Colonic mucosa (tissue), 4 donors: Measurements from ENCODE around the gene IL1RAP. TPM values are rescaled to one million over a fixed set of nuclear protein-coding genes. Genes with fewer than 3 reads are reported as not detected.

Source experiments
- DNase-seq: peaks from one replicate; pipeline ENCODE4 v3.0.0-alpha.2; 2020
- H3K27ac ChIP-seq: fragments of 200-600 bp; one replicate; pipeline ENCODE4 v1.8.0; 2021
- H3K27me3 ChIP-seq: fragments of 200-600 bp; one replicate; pipeline ENCODE4 v1.8.0; 2021
- H3K36me3 ChIP-seq: fragments of 200-600 bp; one replicate; pipeline ENCODE4 v1.8.0; 2021
- H3K4me1 ChIP-seq: fragments of 200-600 bp; one replicate; pipeline ENCODE4 v1.8.0; 2021; ENCODE audit warnings: mild to moderate bottlenecking
- H3K4me3 ChIP-seq: fragments of 200-600 bp; one replicate; pipeline ENCODE4 v1.8.0; 2021
- H3K9ac ChIP-seq, 2 donors: one replicate each; pipeline ENCODE4 v1.7.0; 2013; ENCODE audit warnings: control low read depth in 2 of 2, low read depth in 2 of 2, low read length in 2 of 2
- H3K9me3 ChIP-seq: fragments of 200-600 bp; one replicate; pipeline ENCODE4 v1.8.0; 2021
- CTCF ChIP-seq: fragments of 200-600 bp; IDR thresholded peaks from one replicate; pipeline ENCODE4 v1.8.0; 2022; ENCODE audit warnings: antibody characterized with exemption, mild to moderate bottlenecking
- intact Hi-C: fragments of 100-400 bp; cut with DNase I; formaldehyde crosslinking; loops from one replicate; pipeline ENCODE4 v1.14.1; 2022
- total RNA-seq, 2 donors: library from RNA; stranded (reverse); fragmentation: NEBNext Ultra II Directional in 1 of 2; extraction: Animal tissue kit (Norgen Biotek cat#: 25700) in 1 of 2; gene quantifications; one replicate each; pipeline ENCODE4 v1.2.1, GENCODE V29; 2021
- donor health status: healthy.
- donor health status: DM: no; HTN: no; CAD: no.
- donor health status: DM: no; HTN: no; CAD: no.

IL1RAP gene
- total RNA-seq, 2 donors from 2014 or later = 3.9 to 5.0 TPM

- intact Hi-C loops = no loop called here
- no peak for TF ChIP-seq CTCF
- H3K36me3 ChIP-seq = no peaks in the 10 kb centered on the region
- no peaks in the 10 kb centered on the region for H3K27me3 ChIP-seq
- DNase-seq = no peak
- no peaks in the 10 kb centered on the region for H3K9me3 ChIP-seq
- H3K4me3 ChIP-seq = no peak overlapping the region
- no peak overlapping the region for H3K9ac ChIP-seq
- H3K4me1 ChIP-seq = no peaks in the 10 kb centered on the region
- H3K27ac ChIP-seq = no peak overlapping the region
Measured at GRCh38 chr3:190615060-190615384, 101.1 kb downstream of the IL1RAP start.

GRCh38 chr3:190615607-190616006 lies 101.7 kb downstream of the IL1RAP start:
- Histone ChIP-seq H3K27ac (no peak overlapping the region), H3K27me3 (no peaks in the 10 kb centered on the region), H3K9ac (no peak overlapping the region), H3K36me3 (no peaks in the 10 kb centered on the region), H3K4me3 (no peak overlapping the region), H3K4me1 (no peaks in the 10 kb centered on the region), H3K9me3 (no peaks in the 10 kb centered on the region)
- intact Hi-C loops = no loop called here
- no peak for TF ChIP-seq CTCF
- no peak for DNase-seq

GRCh38 chr3:190616637-190617036 lies 102.8 kb downstream of the IL1RAP start:
- no peaks in the 10 kb centered on the region for H3K36me3 ChIP-seq
- DNase-seq = no peak
- no peak for TF ChIP-seq CTCF
- no peak overlapping the region for H3K27ac ChIP-seq
- H3K27me3 ChIP-seq = no peaks in the 10 kb centered on the region
- no peak overlapping the region for H3K9ac ChIP-seq
- intact Hi-C loops = no loop called here
- no peaks in the 10 kb centered on the region for H3K9me3 ChIP-seq
- no peak overlapping the region for H3K4me3 ChIP-seq
- no peaks in the 10 kb centered on the region for H3K4me1 ChIP-seq

- H3K4me1 ChIP-seq = no peaks in the 10 kb centered on the region
- no peak for DNase-seq
- no peaks in the 10 kb centered on the region for H3K36me3 ChIP-seq
- intact Hi-C loops = no loop called here
- no peak overlapping the region for H3K4me3 ChIP-seq
- no peaks in the 10 kb centered on the region for H3K9me3 ChIP-seq
- no peak overlapping the region for H3K9ac ChIP-seq
- no peak for TF ChIP-seq CTCF
- no peak overlapping the region for H3K27ac ChIP-seq
- H3K27me3 ChIP-seq = no peaks in the 10 kb centered on the region
Measured at GRCh38 chr3:190617185-190617584, 103.3 kb downstream of the IL1RAP start.

- no peak for TF ChIP-seq CTCF
- no peaks in the 10 kb centered on the region for H3K36me3 ChIP-seq
- no peaks in the 10 kb centered on the region for H3K9me3 ChIP-seq
- DNase-seq = no peak
- H3K27ac ChIP-seq = no peak overlapping the region
- no peaks in the 10 kb centered on the region for H3K4me1 ChIP-seq
- intact Hi-C loops = no loop called here
- H3K4me3 ChIP-seq = no peak overlapping the region
- no peaks in the 10 kb centered on the region for H3K27me3 ChIP-seq
- H3K9ac ChIP-seq = no peak overlapping the region
Measured at GRCh38 chr3:190618330-190619030, 104.6 kb downstream of the IL1RAP start.
